Lung (tissue), 12 donors: ENCODE measurements around the gene CTCF. TPM values are rescaled to one million over a fixed set of nuclear protein-coding genes. Genes with fewer than 3 reads are reported as not detected.
A peak's percentile ranks its signal among the peaks of the same experiment; 100 is the strongest.

Experiments
- ATAC-seq: fragments of 200-7000 bp; cut with Tn5 transposase; one replicate; pipeline ENCODE4 v1.9.1; 2020; ENCODE audit warnings: moderate number of reproducible peaks; ENCODE audit not compliant: insufficient read depth, low FRiP score
- DNase-seq, 3 donors: peaks; one replicate each; pipeline ENCODE4 v3.0.0-alpha.2; 2013 to 2017
- H3K27ac ChIP-seq, 2 donors: one replicate each; pipeline ENCODE4 v1.5.1; 2013; ENCODE audit warnings: mild to moderate bottlenecking in 2 of 2, moderate library complexity in 2 of 2, control low read depth in 1 of 2, inconsistent platforms in 1 of 2, low read depth in 1 of 2, low read length in 1 of 2
- H3K27me3 ChIP-seq, 3 donors: one replicate each; pipeline ENCODE4 v1.5.1; 2013; ENCODE audit warnings: low read length in 2 of 3; ENCODE audit not compliant: control insufficient read depth in 3 of 3, insufficient read depth in 3 of 3
- H3K36me3 ChIP-seq, 4 donors: one replicate each; pipeline ENCODE4 v1.5.1; 2013; ENCODE audit warnings: low read length in 4 of 4, mild to moderate bottlenecking in 1 of 4, moderate library complexity in 1 of 4; ENCODE audit not compliant: control insufficient read depth in 4 of 4, insufficient read depth in 4 of 4
- H3K4me1 ChIP-seq, 5 donors: one replicate each; pipeline ENCODE4 v1.5.1; 2013; ENCODE audit warnings: low read length in 5 of 5, mild to moderate bottlenecking in 2 of 5, moderate library complexity in 1 of 5; ENCODE audit not compliant: control insufficient read depth in 5 of 5, insufficient read depth in 5 of 5
- H3K4me3 ChIP-seq: one replicate; pipeline ENCODE4 v1.5.1; 2013; ENCODE audit warnings: mild to moderate bottlenecking, control low read depth, moderate library complexity
- H3K9ac ChIP-seq, 2 donors: one replicate each; pipeline ENCODE4 v1.5.1; 2013; ENCODE audit warnings: low read length in 2 of 2, control low read depth in 1 of 2; ENCODE audit not compliant: insufficient read depth in 1 of 2
- H3K9me3 ChIP-seq, 4 donors: one replicate each; pipeline ENCODE4 v1.5.1; 2013; ENCODE audit warnings: low read length in 3 of 4, mild to moderate bottlenecking in 1 of 4, moderate library complexity in 1 of 4; ENCODE audit not compliant: control insufficient read depth in 4 of 4, insufficient read depth in 3 of 4
- WGBS, 2 donors: extraction: QIAGEN DNeasy Blood & Tissue Kit; methylation state at CpG; one replicate each; pipeline ENCODE4 v1.1.7; 2013; 5-methylcytosine and 5-hydroxymethylcytosine counted together
- polyA plus RNA-seq, 2 donors: library from polyadenylated mRNA; stranded (reverse); fragments of 200-250 nt; gene quantifications; one replicate each; pipeline ENCODE4 v1.2.1, GENCODE V29; 2013
- total RNA-seq, 2 donors: library from RNA; depleted of rRNA in 1 of 2; stranded (reverse); fragments of >200 nt in 1 of 2; gene quantifications; one replicate each; pipeline ENCODE4 v1.2.1, GENCODE V29; 2014 to 2021
- TF ChIP-seq, protein P1 (sequence below): IDR thresholded peaks from 2 replicates; pipeline ENCODE4 v1.5.1; 2012; ENCODE audit warnings: mild to moderate bottlenecking; ENCODE audit errors: control extremely low read depth, extremely low read depth
- donor health status: control.
- donor health status: control.
- donor health status: Bipolar disorder and iron deficiency.
- donor health status: healthy.
- donor health status: DM: yes; HTN: yes; CAD: no.

Gene CTCF
- total and polyA plus RNA-seq, 4 donors = 16.7 to 54.2 (median 23.3) TPM

DNA sequence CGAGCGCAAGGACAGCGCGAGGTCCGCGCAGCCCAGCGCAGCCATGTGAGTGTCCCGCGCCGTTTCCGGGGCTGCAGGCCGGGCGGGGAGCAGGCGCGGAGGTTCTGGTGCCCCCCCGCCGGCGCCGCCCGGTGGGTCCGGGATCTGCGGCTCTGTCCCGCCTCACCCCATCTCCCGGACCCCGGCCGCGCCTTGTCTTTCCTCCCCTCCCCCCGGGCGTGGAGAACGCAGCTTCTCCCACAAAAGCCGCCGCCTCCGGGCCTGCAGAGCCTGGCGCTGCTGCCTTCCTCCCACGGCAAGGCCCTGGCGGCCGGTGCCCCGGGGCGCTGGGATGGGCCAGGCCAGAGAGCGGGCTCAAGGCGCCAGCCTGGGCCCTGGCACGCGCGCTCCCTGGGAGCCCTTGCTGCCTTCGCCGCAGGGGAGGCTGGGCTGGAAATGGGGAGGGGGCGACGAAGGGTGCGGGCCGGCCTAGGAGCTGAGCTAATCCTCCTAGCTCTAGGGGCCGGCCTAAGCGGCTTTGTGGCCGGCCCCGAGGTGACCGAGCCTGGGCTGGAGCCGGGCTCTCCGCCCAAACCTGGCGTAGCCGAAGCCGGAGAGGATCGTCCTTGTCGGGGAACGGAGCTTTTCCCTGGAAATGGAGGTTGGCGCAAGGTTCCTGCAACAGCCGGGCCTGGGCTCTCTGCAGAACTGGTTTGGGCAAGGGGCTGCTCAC, 33.3 kb upstream of the CTCF start:
- Histone ChIP-seq H3K4me1 (peaks cover 0 to 25% (median 13%) of the 10 kb centered on the region in 5 donors), H3K36me3 (no peaks in the 10 kb centered on the region), H3K27me3 (no peaks in the 10 kb centered on the region), H3K9ac (peak overlapping the region in 1 of 2 donors; percentile 82), H3K27ac (peak overlapping the region; percentile 89 to 93), H3K4me3 (peak overlapping the region; percentile 57), H3K9me3 (no peaks in the 10 kb centered on the region)
- ATAC-seq (peak; percentile 4), DNase-seq (peak; percentile 49 to 57 (median 56))
- WGBS, 2 donors = 0 to 1% methylated on average over 41 to 65 of the region's 65 CpGs
- TF ChIP-seq, protein P1, sequence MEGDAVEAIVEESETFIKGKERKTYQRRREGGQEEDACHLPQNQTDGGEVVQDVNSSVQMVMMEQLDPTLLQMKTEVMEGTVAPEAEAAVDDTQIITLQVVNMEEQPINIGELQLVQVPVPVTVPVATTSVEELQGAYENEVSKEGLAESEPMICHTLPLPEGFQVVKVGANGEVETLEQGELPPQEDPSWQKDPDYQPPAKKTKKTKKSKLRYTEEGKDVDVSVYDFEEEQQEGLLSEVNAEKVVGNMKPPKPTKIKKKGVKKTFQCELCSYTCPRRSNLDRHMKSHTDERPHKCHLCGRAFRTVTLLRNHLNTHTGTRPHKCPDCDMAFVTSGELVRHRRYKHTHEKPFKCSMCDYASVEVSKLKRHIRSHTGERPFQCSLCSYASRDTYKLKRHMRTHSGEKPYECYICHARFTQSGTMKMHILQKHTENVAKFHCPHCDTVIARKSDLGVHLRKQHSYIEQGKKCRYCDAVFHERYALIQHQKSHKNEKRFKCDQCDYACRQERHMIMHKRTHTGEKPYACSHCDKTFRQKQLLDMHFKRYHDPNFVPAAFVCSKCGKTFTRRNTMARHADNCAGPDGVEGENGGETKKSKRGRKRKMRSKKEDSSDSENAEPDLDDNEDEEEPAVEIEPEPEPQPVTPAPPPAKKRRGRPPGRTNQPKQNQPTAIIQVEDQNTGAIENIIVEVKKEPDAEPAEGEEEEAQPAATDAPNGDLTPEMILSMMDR = no peak

- Histone ChIP-seq H3K4me3 (peak overlapping the region; percentile 57), H3K27me3 (no peaks in the 10 kb centered on the region), H3K9me3 (no peaks in the 10 kb centered on the region), H3K4me1 (peaks cover 0 to 25% (median 13%) of the 10 kb centered on the region in 5 donors), H3K27ac (peak overlapping the region; percentile 89 to 93), H3K36me3 (no peaks in the 10 kb centered on the region), H3K9ac (peak overlapping the region; percentile 82 to 86)
- ATAC-seq (peak; percentile 12), DNase-seq (peak in 1 of 3 donors; percentile 38)
- 14 to 17% methylated on average over 16 of the region's 16 CpGs for WGBS, 2 donors
- TF ChIP-seq, protein P1 = no peak
These were observed 32.7 kb upstream of the CTCF start for GRCh38 chr16:67529582-67530012.

DNA sequence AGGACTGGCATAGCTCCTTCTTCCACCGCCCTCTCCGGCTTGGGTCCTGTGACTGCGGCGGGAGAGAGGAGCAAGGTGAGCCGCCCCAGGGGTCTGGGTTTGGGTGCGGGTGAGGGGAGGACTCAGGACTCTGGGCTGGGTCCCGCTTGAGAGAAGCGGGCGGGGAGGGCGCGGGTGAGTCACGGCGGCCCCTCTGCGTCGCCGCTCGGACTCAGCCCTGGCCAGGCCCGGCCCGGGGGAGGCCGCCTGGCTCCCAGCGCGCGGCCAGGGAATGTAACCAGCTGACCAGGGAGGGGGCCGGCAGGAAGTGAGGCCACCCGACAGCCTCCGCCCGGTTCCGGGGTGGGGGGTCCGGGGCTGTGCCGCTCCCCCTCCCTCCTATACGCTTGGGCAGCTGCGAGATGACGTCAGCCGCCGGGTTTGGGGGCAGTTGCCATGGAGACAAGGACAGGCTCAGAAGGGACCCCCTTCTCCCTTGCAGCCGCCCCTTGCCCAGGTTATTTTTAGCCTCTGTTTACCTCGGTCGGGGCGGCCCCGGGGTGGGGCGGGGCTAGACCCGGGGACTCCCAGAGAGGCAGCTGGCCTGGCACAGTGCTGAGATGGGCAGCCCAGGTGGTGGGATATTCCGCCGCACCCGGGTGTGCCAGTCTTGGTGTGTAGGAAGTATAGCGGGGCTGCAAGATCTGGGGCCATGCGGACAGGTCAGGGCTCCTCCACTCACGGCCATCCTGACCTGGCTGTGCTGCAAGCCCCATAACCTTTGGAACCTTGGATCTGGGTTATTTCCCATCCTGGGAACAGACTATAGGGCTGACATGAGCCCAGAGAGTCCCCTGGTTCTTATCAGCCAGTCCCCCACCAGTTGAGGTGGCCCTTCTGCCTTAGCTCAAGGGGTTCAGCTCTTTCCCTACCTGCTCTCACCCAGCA, 32.0 kb upstream of the CTCF start:
- no peaks in the 10 kb centered on the region for H3K9me3 ChIP-seq
- peak; percentile 48 for ATAC-seq
- peak; percentile 74 to 84 (median 76) for DNase-seq
- H3K9ac ChIP-seq = peak overlapping the region; percentile 82 to 86
- TF ChIP-seq, protein P1 = no peak
- peak overlapping the region; percentile 57 for H3K4me3 ChIP-seq
- peak overlapping the region; percentile 89 to 93 for H3K27ac ChIP-seq
- H3K36me3 ChIP-seq = peaks cover 0 to 2% (median 0%) of the 10 kb centered on the region in 4 donors
- WGBS, 2 donors = 5 to 7% methylated on average over 35 to 48 of the region's 48 CpGs
- H3K27me3 ChIP-seq = no peaks in the 10 kb centered on the region
- H3K4me1 ChIP-seq = peaks cover 0 to 25% (median 13%) of the 10 kb centered on the region in 5 donors
